Measurements from ENCODE around the gene KCTD5. TPM values are rescaled to one million over a fixed set of nuclear protein-coding genes. Genes with fewer than 3 reads are reported as not detected.

KCTD5 gene
- total RNA-seq, 4 donors from 2014 or later, result 23.1 to 85.6 (median 56.4) TPM

DNA sequence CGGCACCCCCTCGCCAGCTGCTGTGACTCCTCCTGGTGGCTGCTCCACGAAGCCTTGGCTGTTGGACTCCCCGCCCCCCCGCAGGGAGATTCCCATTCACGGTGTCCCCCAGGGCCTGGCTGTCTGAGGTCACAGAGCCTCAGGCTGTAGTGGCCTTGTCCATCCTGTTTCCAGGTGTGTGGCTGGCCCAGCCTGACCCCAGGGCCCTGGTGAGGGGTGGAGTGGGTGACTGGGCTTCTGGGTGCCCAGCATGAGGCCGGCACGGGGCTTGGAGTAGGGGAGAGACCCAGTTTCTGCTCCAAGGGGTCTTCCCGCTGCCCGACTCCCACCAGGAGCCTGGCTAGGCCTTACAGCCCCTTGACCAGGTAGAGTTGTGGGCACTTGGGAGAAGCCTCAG, 27.3 kb downstream of the KCTD5 start:
- Histone ChIP-seq H3K27ac (no peak overlapping the region), H3K36me3 (peaks cover 0 to 55% (median 0%) of the 10 kb centered on the region in 3 donors), H3K9me3 (no peaks in the 10 kb centered on the region), H3K4me1 (no peaks in the 10 kb centered on the region), H3K27me3 (no peaks in the 10 kb centered on the region), H3K4me3 (no peak overlapping the region)
- DNase-seq, result no peak
- TF ChIP-seq, protein P1, sequence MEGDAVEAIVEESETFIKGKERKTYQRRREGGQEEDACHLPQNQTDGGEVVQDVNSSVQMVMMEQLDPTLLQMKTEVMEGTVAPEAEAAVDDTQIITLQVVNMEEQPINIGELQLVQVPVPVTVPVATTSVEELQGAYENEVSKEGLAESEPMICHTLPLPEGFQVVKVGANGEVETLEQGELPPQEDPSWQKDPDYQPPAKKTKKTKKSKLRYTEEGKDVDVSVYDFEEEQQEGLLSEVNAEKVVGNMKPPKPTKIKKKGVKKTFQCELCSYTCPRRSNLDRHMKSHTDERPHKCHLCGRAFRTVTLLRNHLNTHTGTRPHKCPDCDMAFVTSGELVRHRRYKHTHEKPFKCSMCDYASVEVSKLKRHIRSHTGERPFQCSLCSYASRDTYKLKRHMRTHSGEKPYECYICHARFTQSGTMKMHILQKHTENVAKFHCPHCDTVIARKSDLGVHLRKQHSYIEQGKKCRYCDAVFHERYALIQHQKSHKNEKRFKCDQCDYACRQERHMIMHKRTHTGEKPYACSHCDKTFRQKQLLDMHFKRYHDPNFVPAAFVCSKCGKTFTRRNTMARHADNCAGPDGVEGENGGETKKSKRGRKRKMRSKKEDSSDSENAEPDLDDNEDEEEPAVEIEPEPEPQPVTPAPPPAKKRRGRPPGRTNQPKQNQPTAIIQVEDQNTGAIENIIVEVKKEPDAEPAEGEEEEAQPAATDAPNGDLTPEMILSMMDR (IDR thresholded peaks at IDR 0.05), result no peak
- TF ChIP-seq POLR2A (IDR thresholded peaks at IDR 0.05), result no peak

DNA sequence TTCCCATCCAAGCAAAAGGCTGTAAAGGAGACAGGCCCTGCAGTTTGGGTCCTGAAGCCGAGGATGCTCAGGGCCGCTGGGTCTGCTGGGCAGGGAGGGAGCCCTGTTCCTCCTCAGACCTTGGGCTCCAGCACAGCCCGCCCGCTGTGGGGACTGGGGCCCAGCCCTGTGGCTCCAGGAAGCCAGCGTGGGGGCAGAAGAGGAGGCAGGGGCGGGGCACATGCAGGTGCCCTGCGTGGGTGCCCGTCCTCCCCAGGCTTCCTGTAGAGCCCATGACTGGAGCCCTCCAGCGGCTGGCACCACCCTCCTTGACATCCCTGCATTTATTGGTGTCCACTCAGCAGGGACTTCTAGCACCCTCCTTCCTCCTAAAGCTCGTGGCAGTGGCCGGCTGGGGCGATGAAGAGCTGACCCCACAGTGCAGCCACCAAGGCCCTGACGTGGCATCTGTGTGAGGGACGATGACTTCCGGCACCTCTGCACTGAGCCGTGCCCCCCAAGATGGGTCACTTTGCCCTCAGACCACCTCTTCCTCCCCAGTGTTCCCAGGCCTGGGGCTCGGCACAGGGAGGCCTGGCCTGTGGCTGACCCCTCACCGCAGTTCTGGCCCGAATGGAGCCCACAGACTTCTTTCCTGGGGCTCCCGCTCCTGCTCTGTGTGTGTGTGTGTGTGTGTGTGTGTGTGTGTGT, 27.8 kb downstream of the KCTD5 start:
- no peak overlapping the region for H3K4me3 ChIP-seq
- no peak overlapping the region for H3K27ac ChIP-seq
- H3K27me3 ChIP-seq, result no peaks in the 10 kb centered on the region
- TF ChIP-seq, protein P1 (IDR thresholded peaks at IDR 0.05), result no peak
- no peak for TF ChIP-seq POLR2A (IDR thresholded peaks at IDR 0.05)
- peaks cover 0 to under 1% (median 0%) of the 10 kb centered on the region in 4 donors for H3K4me1 ChIP-seq
- DNase-seq, result no peak
- no peaks in the 10 kb centered on the region for H3K9me3 ChIP-seq
- peaks cover 0 to 50% (median 0%) of the 10 kb centered on the region in 3 donors for H3K36me3 ChIP-seq

DNA sequence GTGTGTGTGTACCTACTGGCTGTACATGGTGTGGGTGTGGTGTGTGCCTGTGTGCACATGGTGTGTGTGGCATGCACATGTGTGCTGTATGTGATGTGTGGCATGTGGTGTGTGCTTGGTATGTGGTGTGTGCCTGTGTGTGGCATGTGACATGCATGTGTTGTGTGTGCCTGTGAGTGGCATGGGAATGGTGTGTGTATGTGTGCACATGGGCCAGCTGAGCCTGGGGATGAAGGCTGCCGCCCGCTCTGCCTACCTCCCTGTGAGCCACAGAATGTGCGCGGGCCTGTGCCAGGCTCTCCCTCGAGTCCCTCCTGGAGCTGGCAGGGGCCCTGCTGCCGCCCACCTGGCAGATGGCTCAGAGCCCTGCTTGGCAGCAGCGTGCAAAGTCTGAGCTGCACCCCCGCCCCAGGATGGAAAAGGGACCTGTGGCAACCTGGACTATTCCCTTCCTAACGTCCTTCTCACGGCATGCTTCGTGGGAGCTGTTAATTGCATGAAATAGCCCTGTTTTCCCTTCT, 28.4 kb downstream of the KCTD5 start:
- Histone ChIP-seq H3K4me1 (peaks cover 0 to 6% (median 3%) of the 10 kb centered on the region in 4 donors), H3K27ac (no peak overlapping the region), H3K36me3 (peaks cover 0 to 44% (median 0%) of the 10 kb centered on the region in 3 donors), H3K9me3 (no peaks in the 10 kb centered on the region), H3K4me3 (no peak overlapping the region), H3K27me3 (no peaks in the 10 kb centered on the region)
- DNase-seq, result no peak
- TF ChIP-seq, protein P1 (IDR thresholded peaks at IDR 0.05), result no peak
- no peak for TF ChIP-seq POLR2A (IDR thresholded peaks at IDR 0.05)

DNA sequence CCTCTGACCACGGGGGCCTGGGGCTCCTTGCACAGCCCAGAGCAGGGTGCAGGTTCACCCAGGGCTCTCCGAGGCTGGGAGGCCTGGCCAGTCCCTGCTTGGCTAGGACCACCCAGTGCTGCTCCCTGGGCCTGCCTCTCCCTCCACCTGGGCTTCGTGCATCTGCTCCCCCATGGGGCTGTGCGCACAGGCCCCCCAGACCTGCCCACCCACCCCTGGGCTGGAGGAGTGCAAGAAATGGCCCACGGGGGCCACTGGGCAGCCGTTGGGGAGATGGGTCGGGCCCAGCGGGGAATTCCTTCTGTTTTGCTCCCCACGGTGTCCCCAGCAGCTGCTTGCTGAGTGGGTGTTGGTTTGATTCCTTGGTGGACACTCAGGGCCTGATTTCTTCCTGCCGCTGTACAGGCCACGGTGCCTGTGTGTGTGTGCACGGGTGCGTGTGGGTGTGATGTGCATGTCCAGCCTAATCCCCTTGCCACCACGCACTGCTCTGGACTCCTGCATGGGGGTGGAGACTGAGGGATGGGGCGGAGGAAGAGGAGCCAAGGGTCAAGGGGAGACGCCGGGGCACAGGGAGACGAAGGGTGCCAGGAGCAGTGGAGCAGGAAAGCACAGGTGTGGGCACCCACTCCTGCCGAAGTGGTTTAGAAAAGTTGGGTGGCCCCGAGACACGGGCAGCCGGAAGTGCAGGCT, 29.2 kb downstream of the KCTD5 start:
- peaks cover 0 to 36% (median 0%) of the 10 kb centered on the region in 3 donors for H3K36me3 ChIP-seq
- H3K4me3 ChIP-seq, result no peak overlapping the region
- H3K4me1 ChIP-seq, result peaks cover 0 to 9% (median 4%) of the 10 kb centered on the region in 4 donors
- no peak for DNase-seq
- H3K9me3 ChIP-seq, result no peaks in the 10 kb centered on the region
- no peak for TF ChIP-seq POLR2A (IDR thresholded peaks at IDR 0.05)
- TF ChIP-seq, protein P1 (IDR thresholded peaks at IDR 0.05), result no peak
- no peaks in the 10 kb centered on the region for H3K27me3 ChIP-seq
- no peak overlapping the region for H3K27ac ChIP-seq

DNA sequence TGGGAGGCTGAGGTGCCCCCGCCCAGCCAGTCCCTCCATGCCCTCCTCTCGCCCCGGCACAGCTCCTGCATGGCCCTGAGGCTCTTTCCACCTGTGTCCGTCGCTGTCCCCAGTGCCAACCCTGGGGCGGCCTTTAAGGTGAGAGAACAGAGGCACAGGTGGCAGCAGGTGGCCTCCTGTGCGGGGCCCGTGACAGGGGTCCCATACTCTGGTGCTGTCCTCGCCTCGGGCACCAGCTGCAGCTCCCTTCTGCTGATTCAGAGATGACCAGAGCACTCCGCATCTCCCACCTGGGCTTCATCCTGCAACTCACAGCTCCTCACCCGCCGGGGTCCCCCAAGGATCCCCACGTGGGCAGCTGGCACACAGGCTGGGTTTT, 29.7 kb downstream of the KCTD5 start:
- no peaks in the 10 kb centered on the region for H3K27me3 ChIP-seq
- no peak for DNase-seq
- H3K36me3 ChIP-seq, result peaks cover 0 to 31% (median 0%) of the 10 kb centered on the region in 3 donors
- TF ChIP-seq, protein P1 (IDR thresholded peaks at IDR 0.05), result no peak
- TF ChIP-seq POLR2A (IDR thresholded peaks at IDR 0.05), result no peak
- H3K4me3 ChIP-seq, result no peak overlapping the region
- no peaks in the 10 kb centered on the region for H3K9me3 ChIP-seq
- H3K4me1 ChIP-seq, result peaks cover 0 to 9% (median 4%) of the 10 kb centered on the region in 4 donors
- no peak overlapping the region for H3K27ac ChIP-seq
